Mucosa of rectum (tissue), 2 donors: ENCODE data around the gene OR2D2.

Source experiments
- H3K27ac ChIP-seq, 2 donors: one replicate each; pipeline ENCODE4 v1.7.0; 2013; ENCODE audit warnings: inconsistent platforms in 2 of 2, low read depth in 2 of 2, low read length in 2 of 2
- H3K27me3 ChIP-seq, 2 donors: one replicate each; pipeline ENCODE4 v1.7.0; 2013; ENCODE audit warnings: low read length in 2 of 2; ENCODE audit not compliant: control insufficient read depth in 2 of 2, insufficient read depth in 2 of 2
- H3K36me3 ChIP-seq, 2 donors: one replicate each; pipeline ENCODE4 v1.7.0; 2013; ENCODE audit warnings: low read length in 2 of 2; ENCODE audit not compliant: control insufficient read depth in 2 of 2, insufficient read depth in 2 of 2
- H3K4me1 ChIP-seq, 2 donors: one replicate each; pipeline ENCODE4 v1.7.0; 2013; ENCODE audit warnings: low read length in 2 of 2, mild to moderate bottlenecking in 1 of 2; ENCODE audit not compliant: control insufficient read depth in 2 of 2, insufficient read depth in 2 of 2
- H3K4me3 ChIP-seq, 2 donors: one replicate each; pipeline ENCODE4 v1.7.0; 2013; ENCODE audit warnings: low read length in 2 of 2
- H3K9ac ChIP-seq, 2 donors: one replicate each; pipeline ENCODE4 v1.7.0; 2013; ENCODE audit warnings: low read length in 2 of 2, low read depth in 1 of 2, mild to moderate bottlenecking in 1 of 2
- H3K9me3 ChIP-seq, 2 donors: one replicate each; pipeline ENCODE4 v1.7.0; 2013; ENCODE audit warnings: low read length in 2 of 2; ENCODE audit not compliant: control insufficient read depth in 2 of 2
- donor health status: healthy.
- donor health status: Normal muscosa, but diverticular disease.

Gene OR2D2

GRCh38 chr11:6892400-6892799, at the start of gene OR2D2:
TSS of gene OR2D2 (minus strand) at chr11:6892500. CDS start at chr11:6892500, 0 bp downstream.
- Histone ChIP-seq H3K4me1 (no peaks in the 10 kb centered on the region), H3K27ac (no peak within 1 kb of the TSS), H3K4me3 (no peak within 1 kb of the TSS), H3K27me3 (no peaks in the 10 kb centered on the region), H3K9ac (no peak within 1 kb of the TSS), H3K36me3 (no peaks in the 10 kb centered on the region), H3K9me3 (peaks cover 0 to 2% of the 10 kb centered on the region in 2 donors)

- H3K4me1 ChIP-seq: no peaks in the 10 kb centered on the region
- H3K27ac ChIP-seq: no peak overlapping the region
- no peak overlapping the region for H3K4me3 ChIP-seq
- no peaks in the 10 kb centered on the region for H3K27me3 ChIP-seq
- no peaks in the 10 kb centered on the region for H3K9me3 ChIP-seq
- H3K36me3 ChIP-seq: no peaks in the 10 kb centered on the region
- no peak overlapping the region for H3K9ac ChIP-seq
These were observed 49.7 kb upstream of the OR2D2 start for GRCh38 chr11:6941970-6942369.

- no peak overlapping the region for H3K4me3 ChIP-seq
- H3K9me3 ChIP-seq: no peaks in the 10 kb centered on the region
- H3K9ac ChIP-seq: no peak overlapping the region
- no peaks in the 10 kb centered on the region for H3K27me3 ChIP-seq
- H3K27ac ChIP-seq: no peak overlapping the region
- H3K36me3 ChIP-seq: no peaks in the 10 kb centered on the region
- peaks cover 4% of the 10 kb centered on the region in 2 donors for H3K4me1 ChIP-seq
These were observed 39.8 kb upstream of the OR2D2 start for GRCh38 chr11:6932145-6932544.

GRCh38 chr11:6931146-6931713, 38.9 kb upstream of the OR2D2 start:
- Histone ChIP-seq H3K36me3 (no peaks in the 10 kb centered on the region), H3K27ac (no peak overlapping the region), H3K9ac (no peak overlapping the region), H3K4me1 (peaks cover 6 to 7% of the 10 kb centered on the region in 2 donors), H3K27me3 (no peaks in the 10 kb centered on the region), H3K9me3 (no peaks in the 10 kb centered on the region), H3K4me3 (no peak overlapping the region)

GRCh38 chr11:6928916-6929315, 36.6 kb upstream of the OR2D2 start:
- H3K9me3 ChIP-seq: no peaks in the 10 kb centered on the region
- no peak overlapping the region for H3K9ac ChIP-seq
- H3K36me3 ChIP-seq: no peaks in the 10 kb centered on the region
- H3K4me3 ChIP-seq: no peak overlapping the region
- no peaks in the 10 kb centered on the region for H3K27me3 ChIP-seq
- H3K4me1 ChIP-seq: peaks cover 6 to 7% of the 10 kb centered on the region in 2 donors
- no peak overlapping the region for H3K27ac ChIP-seq

- Histone ChIP-seq H3K27me3 (no peaks in the 10 kb centered on the region), H3K4me3 (peak overlapping the region; percentile 85 to 96), H3K27ac (peak overlapping the region; percentile 70 to 81), H3K9ac (peak overlapping the region; percentile 71 to 81), H3K4me1 (peaks cover 6 to 7% of the 10 kb centered on the region in 2 donors), H3K9me3 (no peaks in the 10 kb centered on the region), H3K36me3 (no peaks in the 10 kb centered on the region)
These were observed 34.8 kb upstream of the OR2D2 start for GRCh38 chr11:6927030-6927617.

- peak within 1 kb of the TSS; percentile 70 to 81 for H3K27ac ChIP-seq
- H3K4me3 ChIP-seq: peak within 1 kb of the TSS; percentile 85 to 96
- H3K9ac ChIP-seq: peak within 1 kb of the TSS; percentile 71 to 81
- no peaks in the 10 kb centered on the region for H3K27me3 ChIP-seq
- no peaks in the 10 kb centered on the region for H3K36me3 ChIP-seq
- H3K4me1 ChIP-seq: peaks cover 6 to 7% of the 10 kb centered on the region in 2 donors
- no peaks in the 10 kb centered on the region for H3K9me3 ChIP-seq
These were observed 34.1 kb upstream of the OR2D2 start, which contains the start of gene ZNF215 for GRCh38 chr11:6926208-6927029. TSS of gene ZNF215 (plus strand) at chr11:6926426. CDS start at chr11:6932273, 5,847 bp downstream.

GRCh38 chr11:6925636-6926207, 33.4 kb upstream of the OR2D2 start:
- peak overlapping the region; percentile 85 to 96 for H3K4me3 ChIP-seq
- H3K36me3 ChIP-seq: no peaks in the 10 kb centered on the region
- no peaks in the 10 kb centered on the region for H3K27me3 ChIP-seq
- no peaks in the 10 kb centered on the region for H3K9me3 ChIP-seq
- H3K9ac ChIP-seq: peak overlapping the region in 1 of 2 donors; percentile 81
- H3K4me1 ChIP-seq: peaks cover 6 to 7% of the 10 kb centered on the region in 2 donors
- peak overlapping the region in 1 of 2 donors; percentile 1 for H3K27ac ChIP-seq

- H3K4me3 ChIP-seq: no peak overlapping the region
- no peaks in the 10 kb centered on the region for H3K27me3 ChIP-seq
- H3K27ac ChIP-seq: no peak overlapping the region
These were observed 32.8 kb upstream of the OR2D2 start for GRCh38 chr11:6925007-6925577.

More at GRCh38 chr11:6925007-6925577, 32.8 kb upstream of the OR2D2 start:
- H3K9me3 ChIP-seq: no peaks in the 10 kb centered on the region
- no peaks in the 10 kb centered on the region for H3K36me3 ChIP-seq
- H3K4me1 ChIP-seq: peaks cover 6 to 7% of the 10 kb centered on the region in 2 donors
- H3K9ac ChIP-seq: no peak overlapping the region
